C4-2B (cell line): ENCODE data around the gene TVP23A.

ENCODE experiments used
- CTCF ChIP-seq: fragments of 450-650 bp; conservative IDR thresholded peaks from 2 replicates; pipeline ENCODE4 v1.5.1; 2017; ENCODE audit warnings: mild to moderate bottlenecking
- ZFX ChIP-seq: fragments of 450-650 bp; IDR thresholded peaks from 2 replicates; pipeline ENCODE4 v1.6.1; 2017

GRCh38 chr16:10751291-10751697 is 67.3 kb downstream of the TVP23A start:
- TF ChIP-seq CTCF (no peak), ZFX (no peak)
